Measurements from ENCODE around the gene PFDN2.

The PFDN2 gene

GRCh38 chr1:161117759-161118581 is at the start of gene PFDN2, which contains the start of gene NIT1:
TSS of gene PFDN2 (minus strand) at chr1:161118037. CDS start at chr1:161118026, 11 bp downstream.
TSS of gene NIT1 (plus strand) at chr1:161118105. CDS start at chr1:161118177, 72 bp downstream.
- H3K36me3 ChIP-seq (ENCODE audit: insufficient read depth, low read length) = peaks cover 39% of the 10 kb centered on the region
- no peaks in the 10 kb centered on the region for H3K27me3 ChIP-seq (ENCODE audit: insufficient read depth, low read length)
- peaks cover 24% of the 10 kb centered on the region for H3K4me1 ChIP-seq (ENCODE audit: insufficient read depth, low read length)
- H3K9me3 ChIP-seq (ENCODE audit: low read length) = no peaks in the 10 kb centered on the region
- H3K4me3 ChIP-seq (ENCODE audit: low read length) = peak within 1 kb of the TSS; percentile 70
- H2AFZ ChIP-seq (ENCODE audit: low read depth, low read length) = peak within 1 kb of the TSS; percentile 75

- peak overlapping the region; percentile 44 for H2AFZ ChIP-seq (ENCODE audit: low read depth, low read length)
- H3K36me3 ChIP-seq (ENCODE audit: insufficient read depth, low read length) = peaks cover 45% of the 10 kb centered on the region
- no peaks in the 10 kb centered on the region for H3K27me3 ChIP-seq (ENCODE audit: insufficient read depth, low read length)
- peak overlapping the region; percentile 89 for H3K4me3 ChIP-seq (ENCODE audit: low read length)
- H3K4me1 ChIP-seq (ENCODE audit: insufficient read depth, low read length) = peaks cover 8% of the 10 kb centered on the region
- H3K9me3 ChIP-seq (ENCODE audit: low read length) = no peaks in the 10 kb centered on the region
These were observed 49.1 kb upstream of the PFDN2 start for GRCh38 chr1:161166669-161167548.

GRCh38 chr1:161165742-161166668 is 48.2 kb upstream of the PFDN2 start, which contains the start of gene PPOX:
TSS of gene PPOX (plus strand) at chr1:161166426. CDS start at chr1:161166848, 422 bp downstream.
- H3K36me3 ChIP-seq (ENCODE audit: insufficient read depth, low read length) = peaks cover 44% of the 10 kb centered on the region
- no peaks in the 10 kb centered on the region for H3K9me3 ChIP-seq (ENCODE audit: low read length)
- H3K27me3 ChIP-seq (ENCODE audit: insufficient read depth, low read length) = no peaks in the 10 kb centered on the region
- H3K4me1 ChIP-seq (ENCODE audit: insufficient read depth, low read length) = peaks cover 8% of the 10 kb centered on the region
- peak within 1 kb of the TSS; percentile 52 for H2AFZ ChIP-seq (ENCODE audit: low read depth, low read length)
- peak within 1 kb of the TSS; percentile 89 for H3K4me3 ChIP-seq (ENCODE audit: low read length)

- H3K4me3 ChIP-seq (ENCODE audit: low read length) = peak overlapping the region; percentile 89
- peaks cover 41% of the 10 kb centered on the region for H3K36me3 ChIP-seq (ENCODE audit: insufficient read depth, low read length)
- H3K9me3 ChIP-seq (ENCODE audit: low read length) = no peaks in the 10 kb centered on the region
- H2AFZ ChIP-seq (ENCODE audit: low read depth, low read length) = no peak overlapping the region
- H3K27me3 ChIP-seq (ENCODE audit: insufficient read depth, low read length) = no peaks in the 10 kb centered on the region
- H3K4me1 ChIP-seq (ENCODE audit: insufficient read depth, low read length) = peaks cover 13% of the 10 kb centered on the region
These were observed 47.2 kb upstream of the PFDN2 start for GRCh38 chr1:161164901-161165610.

GRCh38 chr1:161163793-161164192 is 46.0 kb upstream of the PFDN2 start:
- no peaks in the 10 kb centered on the region for H3K9me3 ChIP-seq (ENCODE audit: low read length)
- peaks cover 19% of the 10 kb centered on the region for H3K4me1 ChIP-seq (ENCODE audit: insufficient read depth, low read length)
- peaks cover 30% of the 10 kb centered on the region for H3K36me3 ChIP-seq (ENCODE audit: insufficient read depth, low read length)
- H3K27me3 ChIP-seq (ENCODE audit: insufficient read depth, low read length) = no peaks in the 10 kb centered on the region
- H3K4me3 ChIP-seq (ENCODE audit: low read length) = no peak overlapping the region
- H2AFZ ChIP-seq (ENCODE audit: low read depth, low read length) = no peak overlapping the region

GRCh38 chr1:161162806-161163205 is 45.0 kb upstream of the PFDN2 start:
- H3K9me3 ChIP-seq (ENCODE audit: low read length) = no peaks in the 10 kb centered on the region
- no peak overlapping the region for H2AFZ ChIP-seq (ENCODE audit: low read depth, low read length)
- peaks cover 23% of the 10 kb centered on the region for H3K4me1 ChIP-seq (ENCODE audit: insufficient read depth, low read length)
- H3K4me3 ChIP-seq (ENCODE audit: low read length) = no peak overlapping the region
- H3K27me3 ChIP-seq (ENCODE audit: insufficient read depth, low read length) = no peaks in the 10 kb centered on the region
- H3K36me3 ChIP-seq (ENCODE audit: insufficient read depth, low read length) = peaks cover 39% of the 10 kb centered on the region

GRCh38 chr1:161162052-161162451 is 44.2 kb upstream of the PFDN2 start:
- peaks cover 20% of the 10 kb centered on the region for H3K4me1 ChIP-seq (ENCODE audit: insufficient read depth, low read length)
- no peak overlapping the region for H3K4me3 ChIP-seq (ENCODE audit: low read length)
- H3K36me3 ChIP-seq (ENCODE audit: insufficient read depth, low read length) = peaks cover 39% of the 10 kb centered on the region
- H2AFZ ChIP-seq (ENCODE audit: low read depth, low read length) = no peak overlapping the region
- H3K27me3 ChIP-seq (ENCODE audit: insufficient read depth, low read length) = no peaks in the 10 kb centered on the region
- H3K9me3 ChIP-seq (ENCODE audit: low read length) = no peaks in the 10 kb centered on the region

GRCh38 chr1:161161652-161162051 is 43.8 kb upstream of the PFDN2 start:
- Histone ChIP-seq H3K36me3 (ENCODE audit: insufficient read depth, low read length) (peaks cover 39% of the 10 kb centered on the region), H3K27me3 (ENCODE audit: insufficient read depth, low read length) (no peaks in the 10 kb centered on the region), H2AFZ (ENCODE audit: low read depth, low read length) (no peak overlapping the region), H3K4me3 (ENCODE audit: low read length) (no peak overlapping the region), H3K9me3 (ENCODE audit: low read length) (no peaks in the 10 kb centered on the region), H3K4me1 (ENCODE audit: insufficient read depth, low read length) (peaks cover 18% of the 10 kb centered on the region)

- peaks cover 39% of the 10 kb centered on the region for H3K36me3 ChIP-seq (ENCODE audit: insufficient read depth, low read length)
- peak overlapping the region; percentile 5 for H3K4me3 ChIP-seq (ENCODE audit: low read length)
- H3K4me1 ChIP-seq (ENCODE audit: insufficient read depth, low read length) = peaks cover 15% of the 10 kb centered on the region
- no peaks in the 10 kb centered on the region for H3K9me3 ChIP-seq (ENCODE audit: low read length)
- no peak overlapping the region for H2AFZ ChIP-seq (ENCODE audit: low read depth, low read length)
- no peaks in the 10 kb centered on the region for H3K27me3 ChIP-seq (ENCODE audit: insufficient read depth, low read length)
These were observed 42.9 kb upstream of the PFDN2 start for GRCh38 chr1:161160671-161161145.

GRCh38 chr1:161159913-161160243 is 42.0 kb upstream of the PFDN2 start:
- Histone ChIP-seq H3K9me3 (ENCODE audit: low read length) (no peaks in the 10 kb centered on the region), H3K27me3 (ENCODE audit: insufficient read depth, low read length) (no peaks in the 10 kb centered on the region), H3K4me1 (ENCODE audit: insufficient read depth, low read length) (peaks cover 14% of the 10 kb centered on the region), H3K36me3 (ENCODE audit: insufficient read depth, low read length) (peaks cover 39% of the 10 kb centered on the region), H3K4me3 (ENCODE audit: low read length) (peak overlapping the region; percentile 63), H2AFZ (ENCODE audit: low read depth, low read length) (peak overlapping the region; percentile 74)

- Histone ChIP-seq H3K36me3 (ENCODE audit: insufficient read depth, low read length) (peaks cover 39% of the 10 kb centered on the region), H3K9me3 (ENCODE audit: low read length) (no peaks in the 10 kb centered on the region), H3K4me3 (ENCODE audit: low read length) (peak within 1 kb of the TSS; percentile 63), H3K27me3 (ENCODE audit: insufficient read depth, low read length) (no peaks in the 10 kb centered on the region), H3K4me1 (ENCODE audit: insufficient read depth, low read length) (peaks cover 14% of the 10 kb centered on the region), H2AFZ (ENCODE audit: low read depth, low read length) (peak within 1 kb of the TSS; percentile 74)
These were observed 41.5 kb upstream of the PFDN2 start, which contains the start of gene USP21 for GRCh38 chr1:161159087-161159912. TSS of gene USP21 (plus strand) at chr1:161159500. CDS start at chr1:161160641, 1,141 bp downstream.
